ENCODE data around the gene FHIT.

The FHIT gene

DNA sequence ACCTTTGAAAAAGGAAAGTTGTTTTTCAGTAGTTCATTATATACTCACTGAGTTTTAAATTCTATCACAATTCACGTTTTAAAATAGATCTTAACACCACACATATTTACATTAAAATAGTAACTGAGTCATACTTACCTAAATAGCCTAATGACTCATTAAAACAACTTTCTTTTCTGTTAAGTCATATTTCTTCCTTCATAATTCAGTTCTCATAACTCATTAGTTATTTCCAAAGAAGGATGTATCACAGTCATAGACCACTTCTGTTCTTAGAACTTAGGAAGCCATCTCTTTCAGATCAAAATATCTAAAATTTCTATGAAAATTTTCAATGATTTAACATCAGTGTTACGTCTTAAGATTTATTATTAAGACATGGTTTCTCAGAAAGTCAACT, 885.9 kb downstream of the FHIT start:
- DNase-seq = peak; percentile 13

DNA sequence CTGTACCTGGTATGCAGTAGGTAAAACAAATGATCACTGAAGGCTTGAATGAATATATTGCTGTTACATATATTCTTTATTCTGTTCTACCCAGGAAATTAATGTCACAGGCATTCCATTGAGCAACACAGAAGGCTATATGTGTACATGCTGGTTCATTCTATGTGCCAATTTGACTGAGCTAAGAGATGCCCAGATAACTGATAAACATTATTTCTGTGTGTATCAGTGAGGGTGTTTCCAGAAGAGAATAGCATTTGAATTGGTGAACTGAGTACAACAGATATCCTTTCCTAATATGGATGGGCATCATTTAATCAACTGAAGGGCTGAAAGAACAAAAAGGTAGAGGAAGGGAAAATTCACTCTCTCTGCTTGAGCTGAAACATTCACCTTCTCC, 886.8 kb downstream of the FHIT start:
- no peak for DNase-seq

DNA sequence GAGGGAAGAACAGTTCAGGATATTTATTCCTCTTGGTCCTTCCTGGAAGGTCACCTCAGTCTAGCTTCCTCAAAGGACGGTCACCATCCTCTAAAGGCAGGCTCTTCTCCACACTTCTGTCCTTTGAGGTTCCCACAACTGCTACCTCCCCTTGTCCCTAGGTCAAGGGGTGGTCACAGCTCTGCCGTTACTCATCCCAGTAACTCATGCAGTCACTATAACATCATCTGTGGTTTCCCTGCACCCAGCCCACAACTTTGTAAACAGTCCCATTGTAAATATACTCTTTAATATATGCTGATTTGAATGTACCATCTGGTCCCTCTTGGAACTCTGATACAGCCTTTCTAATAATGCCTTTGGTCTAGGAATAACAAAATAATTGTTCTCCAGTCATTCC, 887.4 kb downstream of the FHIT start:
- no peak for DNase-seq

DNA sequence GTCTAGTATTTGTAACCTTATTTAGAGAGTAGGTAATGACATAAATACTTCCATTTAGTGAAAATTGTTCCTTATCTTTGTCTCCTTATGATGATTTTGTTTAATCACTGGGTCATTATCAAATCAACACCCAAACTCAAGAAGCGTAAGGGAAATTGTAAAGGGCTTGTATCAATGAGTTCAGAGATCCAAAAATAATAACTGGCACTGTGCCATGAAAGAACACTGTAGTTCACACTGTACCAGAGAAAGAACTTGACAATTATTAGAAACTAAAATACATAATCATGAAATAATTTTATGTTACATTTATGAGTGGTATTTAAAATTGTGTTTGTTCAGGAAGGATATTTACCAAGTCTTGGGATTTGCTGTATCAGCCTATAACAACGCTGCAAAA, 895.4 kb downstream of the FHIT start:
- DNase-seq = no peak

DNA sequence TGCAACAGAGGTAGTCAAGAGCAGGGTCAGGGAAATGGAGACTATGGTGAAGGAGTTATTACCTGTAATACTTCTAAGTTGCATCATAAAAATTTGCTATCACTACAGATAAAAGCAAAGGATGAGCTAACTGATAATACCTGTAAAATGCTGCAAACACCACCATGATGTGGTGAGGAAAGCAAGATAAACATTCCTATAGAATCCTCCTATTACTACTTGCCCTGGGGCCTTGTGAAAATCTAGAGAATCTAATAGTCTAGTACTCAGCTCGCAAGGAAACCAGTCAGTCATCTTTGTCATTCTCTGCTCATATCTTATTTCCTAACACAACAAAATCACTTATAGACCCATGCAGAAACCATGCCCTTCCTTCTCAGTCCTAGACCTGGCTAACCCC, 899.8 kb downstream of the FHIT start:
- DNase-seq = no peak

DNA sequence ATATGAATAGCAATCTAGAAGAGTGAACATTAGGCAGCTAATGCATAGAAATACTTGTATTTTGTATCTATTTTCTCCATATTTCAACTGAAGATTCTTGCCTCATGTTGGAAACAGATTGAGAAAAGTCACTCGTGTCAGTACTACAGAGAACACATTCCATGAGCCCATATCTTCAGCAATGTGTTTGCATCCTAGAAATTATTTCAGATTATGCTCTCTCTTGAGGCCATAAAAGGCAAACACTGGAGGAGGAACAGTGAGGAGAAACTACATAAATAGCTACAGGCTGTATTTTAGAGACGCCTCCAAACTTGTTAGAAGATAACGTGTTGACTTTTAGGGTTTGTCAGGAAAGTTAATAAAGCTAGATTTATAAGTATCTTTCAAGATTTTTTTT, 906.9 kb downstream of the FHIT start:
- DNase-seq = no peak

DNA sequence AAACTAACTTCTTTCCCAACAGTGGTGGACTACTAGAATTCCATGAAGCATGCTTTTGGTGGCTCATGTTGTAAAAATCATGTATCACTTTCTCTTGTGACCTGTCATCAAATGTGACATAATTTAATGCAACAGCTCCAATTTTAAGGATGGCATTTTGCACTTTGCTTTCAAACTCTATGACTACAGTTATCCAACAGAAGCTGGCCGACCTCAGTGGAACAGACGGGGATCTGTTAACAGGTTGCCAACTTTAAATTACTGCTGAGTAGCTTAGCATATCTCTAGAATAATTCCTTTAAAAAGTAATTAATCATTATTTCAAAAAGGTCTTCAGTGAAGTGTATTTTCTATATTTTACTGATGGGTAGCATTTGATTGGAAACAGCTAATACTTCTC, 907.4 kb downstream of the FHIT start:
- DNase-seq = no peak

DNA sequence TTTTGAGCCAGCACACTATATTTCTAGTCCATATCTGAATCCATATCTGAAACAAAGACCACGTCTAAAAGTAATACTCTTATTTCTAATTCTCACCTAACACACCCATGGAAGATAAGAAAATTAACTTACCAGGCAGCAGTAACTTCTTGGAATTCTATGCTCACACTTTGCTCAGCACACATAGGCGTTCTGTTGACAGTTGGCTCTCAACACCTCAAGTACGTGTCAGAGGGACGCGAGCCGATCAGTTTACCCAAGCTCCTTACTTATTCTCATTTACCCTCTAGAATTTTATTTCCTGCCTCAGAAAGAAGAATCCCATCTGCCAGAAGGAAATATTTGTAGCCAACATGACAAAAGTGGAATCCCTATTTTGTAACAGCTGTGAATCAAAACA, 911.9 kb downstream of the FHIT start:
- no peak for DNase-seq

DNA sequence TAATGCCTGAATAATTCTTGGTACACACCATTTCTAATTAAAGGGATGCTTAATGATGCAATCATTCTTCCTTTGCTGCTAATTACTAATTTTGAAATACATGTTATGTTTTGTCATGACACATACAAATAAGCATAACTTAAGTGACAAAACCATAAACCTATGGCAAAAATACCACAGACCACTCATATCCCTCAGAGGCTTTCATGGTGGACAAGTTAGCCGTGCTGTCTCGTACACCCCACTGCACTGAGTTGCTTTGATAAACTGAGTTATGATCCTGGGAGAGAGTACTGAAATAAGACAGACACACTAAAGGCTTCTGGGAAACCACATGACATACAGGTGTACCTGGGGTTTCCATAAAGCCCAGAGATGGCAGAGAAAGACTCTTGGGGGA, 913.8 kb downstream of the FHIT start:
- no peak for DNase-seq

DNA sequence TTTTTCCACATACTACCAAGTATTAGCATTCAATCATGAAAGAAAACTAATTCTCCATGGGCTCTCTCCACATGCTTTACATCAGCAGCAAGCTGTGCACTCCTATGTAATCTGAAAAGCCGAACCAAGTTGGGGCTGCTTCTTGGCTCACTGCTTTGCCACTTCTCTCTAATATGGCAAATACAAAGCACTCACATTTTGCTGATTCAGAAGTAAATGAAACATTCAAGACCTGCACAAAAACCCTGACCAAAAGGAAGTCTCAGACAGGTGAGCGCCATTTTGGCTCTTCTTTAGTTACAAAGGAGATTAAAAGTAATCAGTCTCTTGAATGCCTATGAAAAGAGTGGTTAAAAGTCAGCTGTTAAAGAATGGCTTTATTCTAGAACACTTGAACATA, 915.2 kb downstream of the FHIT start:
- DNase-seq = no peak

DNA sequence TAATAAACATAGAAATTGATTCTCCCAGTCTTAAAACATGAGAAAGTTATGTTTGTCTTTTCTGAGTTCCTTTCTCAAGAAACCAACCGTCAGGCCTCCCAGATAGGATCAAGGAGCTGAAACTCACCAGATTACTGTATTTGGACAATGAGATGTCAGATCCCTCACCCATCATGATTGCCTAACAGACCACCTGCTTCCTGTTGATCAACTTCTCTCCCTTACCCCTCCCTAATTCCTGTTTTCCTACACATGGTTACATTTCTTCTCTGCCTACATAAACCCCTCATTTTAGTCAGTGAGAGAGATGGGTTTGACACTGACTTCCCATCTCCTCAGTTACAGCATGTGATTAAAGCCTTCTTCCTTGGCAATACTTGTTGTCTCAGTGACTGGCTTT, 917.5 kb downstream of the FHIT start:
- peak; percentile 96 for DNase-seq

DNA sequence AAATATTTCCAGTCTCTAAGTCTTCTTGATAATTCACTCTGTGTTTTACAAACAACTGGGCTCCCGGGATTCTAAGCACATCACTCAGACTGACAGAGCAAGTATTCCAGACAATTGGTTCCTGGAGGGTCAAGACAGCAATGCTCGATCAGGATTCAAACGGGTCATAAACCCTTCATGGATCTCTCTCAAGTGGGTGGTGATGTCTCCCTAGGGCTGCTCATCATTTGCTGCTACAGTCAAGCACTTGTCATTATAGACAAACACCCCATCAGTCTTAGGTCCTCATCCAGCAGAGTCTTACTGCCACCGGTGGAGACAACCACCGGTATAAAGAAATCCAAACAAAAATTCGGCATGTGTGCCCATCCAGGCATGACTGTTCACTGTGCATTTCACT, 921.1 kb downstream of the FHIT start:
- no peak for DNase-seq

DNA sequence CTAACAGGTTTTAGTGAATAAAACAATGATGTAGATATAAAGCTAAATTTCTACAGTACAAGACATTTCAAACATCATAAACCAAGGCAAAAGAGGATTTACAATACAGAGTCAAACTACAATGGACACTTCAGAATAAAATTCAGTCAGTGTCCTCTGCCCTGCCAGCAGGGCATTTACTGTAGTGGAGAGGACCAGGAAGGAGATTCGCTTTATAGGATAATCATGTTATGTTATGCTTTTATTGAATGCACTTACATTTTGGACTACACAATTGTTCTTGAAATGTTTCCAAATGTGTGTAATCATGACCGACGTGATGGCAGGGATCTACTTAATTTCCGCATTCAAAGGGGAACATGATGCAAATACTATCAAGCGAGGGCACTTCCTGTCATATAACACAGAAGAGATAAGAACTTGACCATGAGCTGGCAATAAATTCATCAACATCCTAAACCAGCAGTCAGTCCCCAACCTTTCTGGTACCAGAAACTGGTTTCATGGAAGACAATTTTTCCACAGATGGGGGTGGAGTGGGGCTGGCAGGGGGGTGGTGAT, 925.6 kb downstream of the FHIT start:
- DNase-seq = no peak

DNA sequence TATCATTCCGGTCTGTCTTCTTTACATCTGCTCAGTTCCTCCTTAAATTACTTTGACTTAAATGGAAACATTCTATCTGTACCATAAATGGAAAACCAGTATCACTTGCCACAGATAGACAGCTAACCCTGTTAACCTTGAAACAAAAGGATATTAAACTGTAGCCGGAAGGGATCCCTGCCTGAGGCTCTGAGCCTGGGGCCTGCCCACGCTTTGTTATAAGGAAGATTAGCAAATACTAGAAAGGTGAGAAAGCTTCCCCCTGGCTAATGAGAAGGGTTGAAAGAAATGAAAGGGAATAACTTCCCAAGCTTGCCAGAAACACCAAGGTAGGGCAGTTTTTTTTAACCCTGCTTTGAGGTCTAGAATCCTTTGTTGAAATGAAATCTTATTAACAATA, 927.6 kb downstream of the FHIT start:
- no peak for DNase-seq

DNA sequence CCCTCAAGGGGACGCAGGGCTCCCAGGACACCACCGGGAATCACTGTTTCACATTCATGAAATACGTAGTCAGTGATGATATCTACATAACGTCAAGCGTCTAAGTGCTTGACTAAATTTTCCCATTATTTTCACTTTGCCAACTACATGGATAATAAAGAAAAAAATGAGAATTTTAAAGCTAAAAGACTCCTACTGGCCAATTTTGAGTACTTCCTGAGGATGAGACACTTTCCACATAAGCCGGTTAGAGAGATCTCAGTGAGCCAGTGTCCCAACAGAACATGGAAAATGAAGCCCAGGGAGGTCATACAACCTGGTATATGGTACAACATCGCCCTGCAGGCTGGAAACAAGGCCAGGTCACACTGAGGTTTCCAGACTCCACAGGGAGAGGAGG, 928.1 kb downstream of the FHIT start:
- no peak for DNase-seq

DNA sequence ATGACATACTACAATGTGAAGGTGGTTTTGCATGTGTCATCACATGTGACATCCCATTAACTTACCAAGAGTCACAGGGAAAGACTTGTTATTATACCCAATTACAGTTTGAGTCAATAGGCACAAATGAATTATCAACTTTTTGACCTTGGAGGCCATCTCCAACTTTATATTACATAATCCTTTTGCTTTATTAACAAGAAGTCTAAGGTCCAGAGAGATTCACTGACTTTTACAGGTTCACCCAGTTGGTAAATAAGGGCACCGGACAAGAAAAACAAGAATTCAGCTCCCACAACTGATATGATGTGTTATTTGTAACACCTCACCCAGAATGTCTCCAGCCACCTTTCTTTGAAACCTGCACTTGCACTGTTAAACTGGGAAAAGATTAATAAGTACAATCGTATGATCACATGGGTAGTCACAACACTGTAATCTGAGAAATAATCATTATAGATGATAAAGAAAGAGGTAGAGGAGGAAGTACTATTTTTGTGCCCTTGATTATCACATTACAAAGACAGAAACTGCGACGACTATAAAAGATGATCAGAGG, 928.9 kb downstream of the FHIT start:
- no peak for DNase-seq

DNA sequence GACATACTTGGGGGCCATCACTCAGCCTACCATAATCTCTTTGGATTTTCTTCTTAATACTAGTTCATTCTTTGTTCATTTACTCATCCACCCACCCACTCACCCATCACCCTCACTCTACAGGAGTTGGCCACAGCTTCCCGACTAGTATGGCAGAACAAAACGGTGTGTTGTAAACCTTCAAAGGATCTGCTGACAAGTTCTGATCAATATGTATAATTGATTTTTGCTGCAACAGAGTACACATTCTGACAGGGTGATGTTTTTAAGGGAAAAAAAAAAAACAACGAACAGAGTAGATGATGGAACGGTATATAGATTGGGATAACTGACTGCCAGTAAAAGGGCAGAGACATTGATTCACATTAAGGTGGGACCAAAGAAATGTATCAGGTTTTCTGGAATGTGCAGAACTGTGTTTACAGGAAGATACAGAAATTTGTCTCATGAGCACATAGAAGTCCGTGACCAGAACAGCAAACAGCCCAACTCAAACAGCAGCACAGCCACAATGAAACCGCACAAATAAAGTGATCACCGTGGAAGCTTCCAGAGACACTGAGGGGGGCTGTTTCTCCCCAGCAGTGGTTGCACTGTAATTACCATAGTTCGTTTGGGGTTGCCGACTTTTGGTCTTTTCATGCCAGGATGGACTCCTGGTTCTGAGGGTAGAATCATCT, 931.9 kb downstream of the FHIT start:
- DNase-seq = no peak

DNA sequence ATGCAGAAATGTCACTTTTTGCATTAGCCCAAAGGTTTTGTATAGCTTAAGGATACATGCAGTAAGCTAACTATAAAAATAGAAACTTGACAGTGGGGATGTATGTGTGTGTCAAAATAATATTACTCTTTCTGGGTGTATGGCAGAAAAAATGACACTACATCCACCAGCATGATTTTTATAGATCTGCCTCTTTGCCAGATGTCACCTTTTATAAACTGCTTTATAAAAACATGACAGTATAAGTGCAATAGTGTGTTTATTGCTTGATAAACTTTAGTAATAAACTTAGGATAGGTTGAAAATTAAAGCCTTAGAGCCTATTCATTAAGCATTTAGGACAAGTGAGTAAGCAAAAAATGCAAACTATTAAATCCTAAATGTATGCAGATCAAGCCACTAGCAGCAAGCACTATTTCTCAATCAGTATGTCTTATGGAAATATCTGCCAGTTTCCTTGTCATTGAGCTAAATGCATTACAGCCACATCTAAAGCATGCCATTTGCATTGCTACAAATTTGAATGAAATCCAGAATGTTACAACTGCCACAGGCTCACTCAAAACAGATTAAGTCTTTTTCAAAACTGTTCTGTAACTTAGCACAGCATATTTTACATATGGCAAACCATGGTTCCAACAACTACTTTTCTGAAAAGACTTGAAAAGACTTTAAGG, 935.0 kb downstream of the FHIT start:
- DNase-seq = no peak

DNA sequence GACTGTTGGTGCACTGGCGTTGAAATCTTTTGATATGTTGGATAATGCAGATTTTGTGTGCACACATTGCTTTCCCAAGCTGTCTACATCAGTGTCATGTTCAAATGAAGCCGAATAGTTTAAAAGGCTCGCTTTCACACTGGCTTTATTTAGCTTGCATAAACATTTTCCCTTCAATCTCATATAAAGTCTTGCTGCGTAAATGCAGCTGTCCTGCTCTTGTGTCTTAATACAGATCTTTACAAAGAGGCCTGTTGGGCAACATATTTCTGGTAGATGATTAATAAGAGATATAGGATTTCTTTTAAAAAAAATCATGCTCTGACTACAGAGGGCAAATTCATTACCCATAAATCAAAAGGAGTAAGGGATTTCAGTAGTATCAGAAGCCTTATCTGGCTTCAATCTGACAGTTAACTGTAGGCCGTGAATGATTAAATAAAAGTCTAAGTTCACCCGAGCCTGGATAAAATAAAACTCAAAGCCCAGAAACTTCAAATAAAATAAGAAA, 937.2 kb downstream of the FHIT start:
- DNase-seq = no peak

DNA sequence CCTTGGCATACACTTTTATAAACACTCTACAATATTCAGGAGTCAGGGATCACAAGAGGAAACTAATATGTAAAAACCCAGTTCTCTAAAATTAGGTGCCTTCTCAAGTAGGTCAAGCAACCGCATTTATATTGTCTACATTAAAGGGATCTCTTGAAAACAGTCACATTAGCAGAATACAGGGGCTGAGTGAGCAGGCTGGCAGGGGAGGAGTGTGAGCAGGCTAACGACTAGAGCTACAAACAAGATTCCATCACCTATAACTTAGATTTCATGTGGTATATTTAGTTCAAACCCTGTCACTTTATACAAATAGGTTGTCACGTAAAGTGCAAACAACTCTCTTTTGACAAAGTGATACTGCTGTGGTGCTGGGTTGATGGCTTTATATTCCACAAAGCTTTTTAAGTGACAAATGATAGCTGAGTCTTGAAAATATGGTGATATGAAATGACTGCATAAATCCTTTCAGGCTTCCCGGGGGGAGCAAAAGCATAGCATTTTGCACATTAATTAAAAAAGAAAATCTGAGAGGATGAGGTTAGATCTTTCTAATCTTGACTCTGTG, 937.9 kb downstream of the FHIT start:
- DNase-seq = no peak

DNA sequence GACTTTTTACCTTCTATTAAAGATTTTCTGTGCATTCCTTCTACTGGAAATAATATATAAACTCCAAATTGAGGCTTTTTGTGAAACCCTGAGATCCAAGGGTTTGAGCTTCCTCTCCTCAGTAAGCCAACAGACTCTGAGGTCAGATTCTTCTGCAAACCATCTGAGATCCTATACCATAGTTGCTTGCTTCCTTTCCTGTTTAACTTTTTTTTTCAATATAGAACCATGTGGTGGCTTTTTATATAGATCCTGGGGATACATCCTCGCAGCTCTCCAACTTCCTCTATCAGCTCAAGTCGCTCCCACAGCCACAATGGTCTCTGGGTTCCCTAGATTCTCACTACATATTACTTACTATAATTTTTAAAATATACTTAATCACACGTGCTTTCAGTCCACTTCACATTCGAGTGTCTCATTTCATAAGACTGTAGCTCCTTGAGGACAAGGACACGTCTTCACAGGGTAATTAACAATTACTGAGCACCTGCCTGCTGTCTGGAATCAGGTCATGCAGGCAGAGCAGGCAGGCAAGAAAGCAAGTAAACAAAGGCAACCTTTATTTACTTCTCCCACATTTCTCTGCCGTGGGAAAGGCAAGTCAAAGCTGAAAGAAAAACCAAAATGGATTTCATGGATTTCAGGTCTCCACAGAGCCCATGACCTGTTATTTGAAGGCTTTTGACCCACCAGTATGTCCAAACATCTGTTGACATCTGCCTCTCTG, 941.5 kb downstream of the FHIT start:
- peak; percentile 16 for DNase-seq

DNA sequence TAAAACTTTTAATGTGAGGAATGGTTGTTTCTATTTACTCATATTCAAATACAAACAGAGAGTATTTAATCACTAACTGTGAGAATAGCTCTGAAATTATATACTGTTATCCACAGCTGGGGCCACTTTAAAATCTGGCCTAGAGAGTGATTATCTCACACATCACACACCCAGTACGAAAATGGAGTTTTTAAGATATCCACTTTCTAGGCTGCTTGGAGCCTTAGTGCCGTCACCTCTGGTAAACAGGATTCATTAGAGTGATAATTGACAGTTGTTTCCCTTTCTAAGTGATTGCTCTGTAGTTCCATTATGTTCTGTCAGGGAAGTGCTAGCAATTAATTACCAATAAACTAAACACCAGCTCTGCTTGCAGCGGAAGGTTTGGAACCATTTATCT, 942.4 kb downstream of the FHIT start:
- no peak for DNase-seq

DNA sequence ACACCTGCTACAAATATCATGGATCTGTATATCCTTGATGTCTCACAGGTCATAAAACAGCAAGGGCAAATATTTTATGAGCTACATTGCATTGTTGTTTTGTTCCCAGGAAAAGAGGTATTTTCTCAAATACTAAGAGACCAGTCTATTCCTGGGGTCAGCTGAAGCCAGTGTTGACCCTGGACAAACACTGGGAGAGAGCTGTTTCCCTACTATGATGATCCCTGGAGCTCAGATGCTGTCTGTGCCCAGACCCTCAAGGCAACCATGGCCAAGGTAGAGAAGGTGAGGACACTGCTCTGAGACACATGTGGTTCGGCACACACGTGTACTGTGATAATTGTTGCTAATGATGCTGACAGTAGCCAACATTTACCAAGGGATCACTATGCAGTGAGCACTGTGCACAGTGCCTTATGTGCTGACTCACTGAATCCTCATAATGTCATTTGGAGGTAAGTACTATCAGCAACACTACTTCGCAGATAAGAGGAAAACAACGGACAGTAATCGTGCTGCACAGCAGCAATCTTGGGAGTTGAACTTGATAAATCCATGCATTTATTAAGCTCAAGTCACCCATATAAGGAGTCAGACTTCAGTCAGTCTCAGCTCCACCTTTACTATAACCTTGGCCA, 943.6 kb downstream of the FHIT start:
- DNase-seq = no peak
